NCI-H748 (cell line): Measurements from ENCODE around the gene HS3ST5.
"Not testable (repeated sequence)": the region's sequence is repeated elsewhere in the genome, so short reads cannot be mapped to it uniquely, and the experiment has no call there.

Experiments used
- DNase-seq: peaks from one replicate; lab custom pipeline; 2025; ENCODE audit not compliant: unreplicated experiment; lab: John Stamatoyannopoulos, UW

The HS3ST5 gene

GRCh38 chr6:114157848-114158247 lies 185.0 kb downstream of the HS3ST5 start:
- DNase-seq = peak; percentile 4

DNA sequence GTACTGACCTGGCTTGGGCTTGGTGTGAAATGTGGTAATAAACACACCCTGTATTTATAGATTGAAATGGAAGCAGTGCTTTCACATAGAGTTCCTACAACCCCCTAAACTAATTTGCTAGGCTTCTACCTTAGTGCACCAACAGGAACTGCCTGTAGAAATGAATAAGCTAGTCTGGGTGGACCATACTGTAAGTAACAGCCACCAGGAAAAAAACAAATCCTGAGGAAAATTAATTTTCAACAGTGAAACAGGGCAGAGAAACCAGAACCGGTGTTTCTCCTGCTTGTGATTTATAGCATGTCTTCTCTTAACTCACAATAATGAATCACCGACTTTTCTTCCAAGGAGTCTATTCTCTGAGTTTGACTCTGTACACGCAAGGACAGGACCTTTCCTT lies 187.1 kb downstream of the HS3ST5 start:
- DNase-seq = no peak

DNA sequence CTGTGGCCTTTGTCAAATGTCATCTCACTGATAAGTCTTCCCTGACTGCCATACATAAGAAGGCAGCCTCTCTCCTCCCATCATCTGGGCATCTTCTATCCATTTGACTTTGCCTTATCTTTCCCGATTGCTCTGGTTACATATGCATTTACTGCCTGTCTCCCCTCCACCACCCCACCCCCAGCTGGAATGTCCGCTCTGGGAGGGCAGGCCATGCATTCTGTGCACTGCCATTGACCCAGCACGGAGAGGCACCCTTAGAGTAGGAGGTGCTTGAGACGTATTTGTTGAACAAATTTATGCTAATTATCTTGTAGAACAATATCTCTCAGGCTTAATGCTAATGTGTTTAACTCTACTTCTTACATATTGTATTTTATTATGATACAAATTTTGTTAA lies 188.0 kb downstream of the HS3ST5 start:
- DNase-seq = no peak

DNA sequence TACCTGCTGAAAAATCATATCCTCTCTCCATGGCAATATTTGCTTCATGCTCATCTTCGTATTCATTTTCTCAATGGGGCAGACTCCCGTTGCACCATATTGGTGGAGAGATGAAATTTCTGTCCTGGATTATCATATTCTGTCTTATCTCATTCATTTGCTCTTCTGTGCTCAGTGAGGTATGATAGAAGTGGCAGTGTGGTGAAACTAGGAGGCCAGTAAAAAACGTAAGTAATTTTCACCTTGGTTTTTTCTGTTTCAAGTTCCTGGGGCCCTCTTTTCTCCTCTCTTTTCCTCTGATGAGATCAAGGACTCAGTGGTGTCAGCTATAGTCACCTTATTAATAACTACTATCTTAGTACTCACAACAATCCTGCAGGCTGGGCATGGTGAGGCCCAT lies 189.4 kb downstream of the HS3ST5 start:
- DNase-seq = no peak

- DNase-seq = peak; percentile 26
Measured at GRCh38 chr6:114151064-114151690, 191.6 kb downstream of the HS3ST5 start.

- DNase-seq = not testable (repeated sequence)
Measured at GRCh38 chr6:114149182-114149581, 193.6 kb downstream of the HS3ST5 start.

- DNase-seq = no peak
Measured at GRCh38 chr6:114144887-114145851, 197.7 kb downstream of the HS3ST5 start.

GRCh38 chr6:114142258-114142657 lies 200.6 kb downstream of the HS3ST5 start:
- DNase-seq = no peak

- DNase-seq = no peak
Measured at GRCh38 chr6:114140416-114140815, 202.4 kb downstream of the HS3ST5 start.

GRCh38 chr6:114138577-114139248 lies 204.1 kb downstream of the HS3ST5 start:
- no peak for DNase-seq

DNA sequence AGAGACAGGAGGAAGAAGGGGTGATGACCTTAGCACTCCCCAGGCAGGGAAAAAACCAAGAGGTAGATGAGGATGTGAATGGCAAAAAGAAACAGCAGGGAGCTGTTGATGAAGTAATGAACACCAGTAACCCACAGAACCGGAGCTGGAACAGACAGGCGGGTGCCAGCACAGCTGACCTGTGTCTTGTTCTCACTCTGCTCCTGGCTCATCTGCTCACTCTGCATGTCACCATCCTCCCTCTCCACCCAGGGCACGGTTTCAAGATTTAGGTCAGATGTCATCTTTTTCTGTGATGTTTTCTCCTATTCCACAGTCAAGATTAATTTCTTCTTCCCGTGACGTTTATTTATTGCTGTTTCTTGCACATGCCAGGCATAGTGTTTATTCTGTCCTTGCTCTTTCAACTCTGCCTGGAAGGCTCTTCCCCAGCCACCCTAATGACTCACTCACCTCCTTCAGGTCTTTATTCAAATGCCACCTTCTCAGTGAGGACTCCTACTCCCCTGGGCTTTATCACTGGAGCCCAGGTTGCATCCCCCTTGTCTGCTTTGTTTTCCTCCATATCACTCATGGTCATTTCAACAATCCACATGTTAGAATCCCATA lies 207.4 kb downstream of the HS3ST5 start:
- DNase-seq = no peak

DNA sequence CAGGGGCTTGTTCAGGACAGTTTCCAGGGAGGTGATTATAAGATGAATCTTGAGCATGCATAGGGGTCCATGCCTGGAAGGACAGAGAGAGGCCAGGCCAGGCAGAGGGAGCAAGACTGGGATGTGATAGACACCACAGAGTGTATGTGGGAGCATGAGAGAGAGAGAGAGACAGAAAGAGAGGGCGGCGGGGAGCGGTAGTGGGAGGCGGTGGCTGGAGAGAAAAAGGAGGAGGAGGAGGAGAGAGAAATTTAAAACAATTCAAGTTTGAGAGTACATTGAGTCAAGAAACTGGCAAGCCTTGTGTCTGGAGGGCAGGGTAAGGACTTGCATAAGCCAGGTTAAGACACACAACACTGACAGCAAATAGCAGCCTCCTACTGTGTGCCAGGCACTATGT lies 209.0 kb downstream of the HS3ST5 start:
- DNase-seq = no peak

DNA sequence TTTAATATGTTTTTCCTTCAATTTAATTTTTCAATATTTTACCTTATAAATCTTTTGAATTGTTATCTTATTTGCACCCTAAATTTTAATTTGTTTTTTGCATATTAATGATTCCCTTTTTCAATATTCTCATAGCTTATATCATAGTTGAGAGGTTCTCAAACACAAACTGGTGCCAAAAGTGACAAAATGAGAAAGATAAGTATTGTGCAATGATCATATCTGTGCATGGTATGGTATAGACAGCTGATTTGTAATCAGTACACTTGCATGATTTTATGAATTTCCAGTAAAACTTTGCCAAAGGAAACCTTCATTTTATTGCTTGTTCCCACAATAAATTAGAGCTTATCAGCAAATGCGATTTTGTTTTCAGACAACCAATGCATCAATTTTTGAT lies 210.9 kb downstream of the HS3ST5 start:
- DNase-seq = no peak

GRCh38 chr6:114125576-114125975 lies 217.2 kb downstream of the HS3ST5 start:
- DNase-seq = no peak

DNA sequence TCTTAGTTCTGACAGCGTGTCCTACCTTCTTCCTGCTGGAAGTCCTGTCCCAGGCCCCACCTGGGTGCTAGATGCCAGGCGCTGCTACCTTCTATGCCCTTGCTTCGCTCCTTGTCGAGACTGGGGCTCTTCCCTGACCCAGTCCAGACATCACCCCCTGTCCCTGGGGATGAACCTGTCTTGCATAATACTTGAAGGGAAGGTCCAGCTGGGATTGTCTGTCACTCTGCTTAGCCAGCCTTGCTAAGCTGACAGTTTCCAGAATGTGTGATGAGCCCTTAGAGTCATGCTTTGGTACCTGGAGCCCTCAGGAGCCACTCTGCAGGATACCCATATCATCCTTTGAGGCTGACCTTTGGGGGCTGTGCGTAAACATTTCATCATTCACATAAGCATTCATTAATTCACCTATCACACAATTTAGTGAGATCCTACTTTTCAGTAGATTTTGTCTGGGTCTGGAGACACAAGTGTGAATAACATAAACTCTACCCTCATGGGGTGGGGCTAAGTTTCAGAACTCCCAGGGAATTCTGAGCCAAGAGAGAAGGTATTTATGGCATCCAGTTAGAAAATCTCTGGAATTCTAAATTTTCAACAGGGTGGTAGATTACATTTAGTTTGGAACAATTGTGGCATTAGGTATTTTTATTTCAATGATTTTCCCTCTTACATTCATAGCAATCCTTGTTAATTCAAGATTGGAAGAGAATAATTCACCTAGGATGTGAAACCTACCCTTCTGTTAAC lies 220.7 kb downstream of the HS3ST5 start:
- no peak for DNase-seq

DNA sequence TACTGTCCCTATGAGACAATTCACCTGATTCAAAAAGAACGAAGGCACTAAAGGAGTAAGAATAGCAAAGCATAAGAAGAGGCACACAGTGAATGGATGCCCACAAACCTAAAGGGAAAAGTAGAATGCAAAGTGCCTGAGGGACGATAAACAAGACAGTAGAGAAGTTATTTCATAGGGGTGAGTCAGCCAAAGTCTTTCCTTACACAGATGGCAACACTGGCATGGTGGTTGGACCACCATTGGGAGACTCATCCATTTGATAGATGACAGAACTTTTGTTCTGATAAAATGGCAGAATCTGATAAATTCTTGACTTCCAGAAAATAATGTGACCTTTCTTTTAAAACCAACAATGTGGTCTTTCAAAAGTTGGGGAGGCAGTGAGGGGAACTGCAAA lies 223.8 kb downstream of the HS3ST5 start:
- DNase-seq = no peak

DNA sequence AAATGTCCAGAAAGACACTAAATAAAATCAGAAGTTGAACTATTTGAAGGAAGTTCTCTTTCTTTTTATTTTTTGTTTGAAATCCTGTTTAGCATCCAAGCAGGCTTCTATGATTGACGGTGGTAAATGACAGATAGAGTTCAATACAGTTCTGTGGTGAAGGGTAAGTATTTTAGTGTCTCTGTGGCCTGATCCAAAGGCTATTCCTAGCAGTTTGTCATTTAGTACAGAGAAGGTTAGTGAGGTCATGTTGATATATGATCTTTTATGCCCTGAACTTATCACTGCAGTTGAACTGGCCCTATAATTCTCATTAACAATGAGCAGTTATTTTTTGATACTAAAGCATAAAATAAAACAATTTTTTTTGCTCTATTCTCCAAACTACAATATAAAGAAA lies 227.2 kb downstream of the HS3ST5 start:
- no peak for DNase-seq

- peak; percentile 79 for DNase-seq
Measured at GRCh38 chr6:114108119-114109002, 234.5 kb downstream of the HS3ST5 start.

- no peak for DNase-seq
Measured at GRCh38 chr6:114106020-114106419, 236.8 kb downstream of the HS3ST5 start.

DNA sequence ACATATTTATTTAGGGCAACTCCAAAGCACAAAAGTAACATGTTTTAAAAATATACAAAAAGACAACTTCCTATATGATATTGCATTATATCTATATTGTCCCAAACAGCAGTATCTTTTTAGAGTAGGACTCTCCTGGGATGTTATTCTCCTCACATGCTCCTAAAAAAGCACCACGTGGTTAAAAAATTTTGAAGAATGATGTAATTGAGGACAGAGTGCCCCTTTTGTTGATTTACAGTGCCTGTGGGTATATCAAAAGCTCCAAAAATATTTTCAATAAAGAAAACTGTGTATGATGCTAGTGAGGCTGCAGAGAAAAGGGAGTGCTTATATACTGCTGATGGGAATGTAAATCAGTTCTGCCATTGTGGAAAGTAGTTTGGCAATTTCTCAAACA lies 241.6 kb downstream of the HS3ST5 start:
- DNase-seq = no peak
